ENCODE results near the gene PRCC.

- TF ChIP-seq POLR2A (IDR thresholded peaks at IDR 0.05) = no peak
- TF ChIP-seq CTCF (IDR thresholded peaks at IDR 0.05) = no peak
Observed at GRCh38 chr1:156803086-156803851, 35.9 kb downstream of the PRCC start.

Data from adrenal gland (tissue), 5 donors.